SK-N-SH (cell line): ENCODE measurements around the gene ARID1B. TPM values are rescaled to one million over a fixed set of nuclear protein-coding genes. Genes with fewer than 3 reads are reported as not detected.

Experiments
- CTCF ChIA-PET: fragments of 300-600, 350-600 bp; formaldehyde crosslinking; extraction: SDS; loops from one replicate; lab custom pipeline; 2021; lab: Yijun Ruan, JAX
- POLR2A ChIA-PET: fragments of 350-600 bp; sonication (Branson Sonifier 250); formaldehyde crosslinking; extraction: SDS; loops from one replicate; lab custom pipeline; 2020; ENCODE audit warnings: antibody characterized with exemption, inconsistent platforms; lab: Yijun Ruan, JAX
- DNase-seq: peaks from one replicate; pipeline ENCODE4 v3.0.0; 2012
- H2AFZ ChIP-seq: fragments of 200-600 bp; sonication (generic); 2 replicates; pipeline ENCODE4 v1.8.1; 2016; ENCODE audit warnings: antibody characterized with exemption, mild to moderate bottlenecking, low read depth
- H3F3A ChIP-seq: fragments of 200-600 bp; sonication (generic); replicated peaks from 2 replicates; pipeline ENCODE3; 2016; ENCODE audit warnings: antibody characterized with exemption, mild to moderate bottlenecking; ENCODE audit not compliant: insufficient read depth
- H3K27ac ChIP-seq, 2 experiments: fragments of 200-500 bp in 1 of 2; fragments of 200-600 bp in 1 of 2; sonication (Bioruptor generic) in 1 of 2; sonication (generic), shearing (Covaris generic) in 1 of 2; 2 replicates each; pipeline versions ENCODE4 v1.5.1 to v1.6.1; 2014 to 2016; ENCODE audit warnings: low read depth in 2 of 2, inconsistent platforms in 1 of 2, low read length in 1 of 2, mild to moderate bottlenecking in 1 of 2, mixed read lengths in 1 of 2
- H3K27me3 ChIP-seq: fragments of 200-600 bp; sonication (generic), shearing (Covaris generic); 2 replicates; pipeline ENCODE4 v1.6.1; 2016; ENCODE audit warnings: mixed run types; ENCODE audit not compliant: insufficient read depth
- H3K36me3 ChIP-seq, 2 experiments: fragments of 200-500 bp in 1 of 2; fragments of 200-600 bp in 1 of 2; sonication (Bioruptor generic) in 1 of 2; sonication (generic) in 1 of 2; replicated peaks in 1 of 2; 2 replicates each; pipeline versions ENCODE3 to v1.5.1; 2014 to 2016; ENCODE audit warnings: low read length in 1 of 2, mild to moderate bottlenecking in 1 of 2; ENCODE audit not compliant: insufficient read depth in 2 of 2, control insufficient read depth in 1 of 2
- H3K4me1 ChIP-seq, 2 experiments: fragments of 200-500 bp in 1 of 2; fragments of 200-600 bp in 1 of 2; sonication (Bioruptor generic) in 1 of 2; sonication (generic), shearing (Covaris generic) in 1 of 2; 2 replicates each; pipeline versions ENCODE4 v1.5.1 to v1.6.1; 2014 to 2016; ENCODE audit warnings: low read depth in 1 of 2, low read length in 1 of 2, mixed run types in 1 of 2; ENCODE audit not compliant: insufficient read depth in 2 of 2, control insufficient read depth in 1 of 2
- H3K4me2 ChIP-seq: fragments of 200-600 bp; sonication (generic), shearing (Covaris generic); 2 replicates; pipeline ENCODE4 v1.6.1; 2017; ENCODE audit warnings: mixed run types
- H3K4me3 ChIP-seq, 2 experiments: fragments of 200-500 bp in 1 of 2; fragments of 200-600 bp in 1 of 2; sonication (Bioruptor generic) in 1 of 2; sonication (generic), shearing (Covaris generic) in 1 of 2; 2 replicates each; pipeline versions ENCODE4 v1.5.1 to v1.8.1; 2014 to 2016; ENCODE audit warnings: low read depth in 2 of 2, inconsistent platforms in 1 of 2, low read length in 1 of 2, mild to moderate bottlenecking in 1 of 2, mixed read lengths in 1 of 2, moderate library complexity in 1 of 2
- H3K79me2 ChIP-seq: fragments of 200-600 bp; sonication (generic); 2 replicates; pipeline ENCODE4 v1.8.1; 2017; ENCODE audit warnings: mild to moderate bottlenecking; ENCODE audit not compliant: insufficient read depth
- H3K9ac ChIP-seq: fragments of 200-600 bp; sonication (generic); 2 replicates; pipeline ENCODE4 v1.6.1; 2017; ENCODE audit warnings: mixed run types
- H3K9me2 ChIP-seq: fragments of 200-600 bp; sonication (generic); 2 replicates; pipeline ENCODE4 v1.6.1; 2017; ENCODE audit warnings: mixed run types
- H3K9me3 ChIP-seq: fragments of 200-600 bp; sonication (generic); 2 replicates; pipeline ENCODE4 v1.6.1; 2017; ENCODE audit warnings: mixed run types, mild to moderate bottlenecking, moderate library complexity
- H4K20me1 ChIP-seq: fragments of 200-600 bp; sonication (generic); 2 replicates; pipeline ENCODE4 v1.6.1; 2017; ENCODE audit warnings: mild to moderate bottlenecking, mixed run types; ENCODE audit not compliant: insufficient read depth
- CTCF ChIP-seq: fragments of 200-600 bp; sonication (generic); IDR thresholded peaks from 2 replicates; pipeline ENCODE4 v1.6.1; 2017; ENCODE audit warnings: antibody characterized with exemption, mild to moderate bottlenecking, moderate library complexity
- EP300 ChIP-seq, 2 experiments: IDR thresholded peaks; 2 replicates each; pipeline versions ENCODE4 v1.4.0 to v1.6.1; 2012; ENCODE audit warnings: borderline replicate concordance in 1 of 2, low read depth in 1 of 2, low read length in 1 of 2
- GATA2 ChIP-seq: sonication (generic); formaldehyde crosslinking; IDR thresholded peaks from 2 replicates; pipeline ENCODE4 v1.5.0; 2020; ENCODE audit warnings: mild to moderate bottlenecking, missing genetic modification reagents
- MAX ChIP-seq: IDR thresholded peaks from 2 replicates; pipeline ENCODE4 v1.4.0; 2012; ENCODE audit warnings: low read depth
- MEF2A ChIP-seq: IDR thresholded peaks from 2 replicates; pipeline ENCODE4 v1.4.0; 2012; ENCODE audit warnings: low read depth, borderline replicate concordance
- NRF1 ChIP-seq: IDR thresholded peaks from 2 replicates; pipeline ENCODE4 v1.6.1; 2012; ENCODE audit warnings: low read depth, mild to moderate bottlenecking, low read length
- RCOR1 ChIP-seq: fragments of 150-350 bp; IDR thresholded peaks from 2 replicates; pipeline ENCODE4 v1.6.1; 2017; ENCODE audit warnings: antibody characterized with exemption, low read length
- RFX5 ChIP-seq: IDR thresholded peaks from 2 replicates; pipeline ENCODE4 v1.6.1; 2012; ENCODE audit warnings: mild to moderate bottlenecking, improper control_type of control experiment, low read length
- TAF1 ChIP-seq: IDR thresholded peaks from 2 replicates; pipeline ENCODE4 v1.6.1; 2012; ENCODE audit warnings: low read depth, mild to moderate bottlenecking, low read length, moderate library complexity, borderline replicate concordance
- ZBTB33 ChIP-seq: IDR thresholded peaks from 2 replicates; pipeline ENCODE4 v1.4.0; 2012; ENCODE audit warnings: low read depth, borderline replicate concordance
- WGBS: methylation state at CpG from one replicate; pipeline ENCODE4 v1.1.6; 2017; ENCODE audit warnings: low lambda C conversion rate; 5-methylcytosine and 5-hydroxymethylcytosine counted together
- polyA plus RNA-seq, 3 experiments: library from polyadenylated mRNA; depleted of rRNA; stranded (reverse); fragments of >200 nt; gene quantifications; 2 replicates each; pipeline ENCODE4 v1.2.3, GENCODE V29; 2012

Gene ARID1B
- polyA plus RNA-seq, 1 of the 3 experiments (the other 2 are of a cell fraction), result 13.6 TPM

GRCh38 chr6:156912431-156912830 lies 135.3 kb downstream of the ARID1B start (continued):
- TF ChIP-seq ZBTB33, result no peak
- no peak for TF ChIP-seq NRF1
- no peak for TF ChIP-seq EP300 (IDR thresholded peaks at IDR 0.05; ENCODE audit: borderline replicate concordance in 1 of 2, low read depth in 1 of 2, low read length in 1 of 2)
- no peak for TF ChIP-seq MAX
- TF ChIP-seq MEF2A, result no peak

GRCh38 chr6:156914181-156914580 lies 137.0 kb downstream of the ARID1B start:
- TF ChIP-seq RCOR1, result no peak
- no peak for TF ChIP-seq RFX5
- no peak for TF ChIP-seq TAF1
- TF ChIP-seq, all 33 proteins: peak for 0

GRCh38 chr6:156916130-156916801 lies 139.1 kb downstream of the ARID1B start:
- Histone ChIP-seq H3K27me3 (no peaks in the 10 kb centered on the region), H3K4me3 (no peak overlapping the region), H3K4me1 (peaks cover 0 to 14% of the 10 kb centered on the region in 2 experiments; a peak in 2 of 4 replicates), H2AFZ (no peak overlapping the region), H3K9me2 (no peaks in the 10 kb centered on the region), H3K4me2 (no peak overlapping the region), H4K20me1 (peaks cover 40% of the 10 kb centered on the region), H3K27ac (no peak overlapping the region), H3K36me3 (no peaks in the 10 kb centered on the region), H3K9ac (no peak overlapping the region), H3K79me2 (peaks cover 85% of the 10 kb centered on the region), H3F3A (peaks cover 6% of the 10 kb centered on the region), H3K9me3 (no peaks in the 10 kb centered on the region)
- ChIA-PET CTCF (no interaction called here), POLR2A (no interaction called here)
- DNase-seq, result no peak
- TF ChIP-seq CTCF (no peak), GATA2 (CRISPR knock-in tag) (no peak)
- WGBS, result 90% methylated on average over 11 of the region's 11 CpGs

More at GRCh38 chr6:156914181-156914580, 137.0 kb downstream of the ARID1B start:
- POLR2A ChIA-PET, result no interaction called here
- Histone ChIP-seq H3K36me3 (no peaks in the 10 kb centered on the region), H3K4me1 (peaks cover 0 to 8% of the 10 kb centered on the region in 2 experiments; a peak in 2 of 4 replicates), H3K79me2 (peaks cover 85% of the 10 kb centered on the region), H3K9ac (no peak overlapping the region), H3K4me3 (no peak overlapping the region), H3K27ac (no peak overlapping the region), H3F3A (peaks cover 7% of the 10 kb centered on the region), H3K9me2 (no peaks in the 10 kb centered on the region), H3K27me3 (no peaks in the 10 kb centered on the region), H2AFZ (no peak overlapping the region), H3K4me2 (no peak overlapping the region), H3K9me3 (no peaks in the 10 kb centered on the region), H4K20me1 (peaks cover 38% of the 10 kb centered on the region)
- 97% methylated on average over 7 of the region's 7 CpGs for WGBS
- DNase-seq, result no peak
- CTCF ChIA-PET, result interaction anchor here (1.0 to 1.6 kb wide), 2 partner anchors 11 to 40 kb away, joined by 3 read pairs; no protein-coding TSS in a partner anchor
